ENCODE data around the gene CWF19L1. TPM values are rescaled to one million over a fixed set of nuclear protein-coding genes. Genes with fewer than 3 reads are reported as not detected.

The CWF19L1 gene
- total RNA-seq, 1 donor from 2014 or later = 25.1 TPM

GRCh38 chr10:100239851-100240250 is 27.6 kb downstream of the CWF19L1 start:
- DNase-seq (ENCODE audit: extremely low spot score, unreplicated experiment) = no peak
- no peak for TF ChIP-seq CTCF (conservative IDR thresholded peaks at IDR 0.05)
- H3K4me3 Mint-ChIP-seq = no peak overlapping the region
- H3K4me1 Mint-ChIP-seq (ENCODE audit: unreplicated experiment) = no peaks in the 10 kb centered on the region
- no peaks in the 10 kb centered on the region for H3K27me3 Mint-ChIP-seq
- no peaks in the 10 kb centered on the region for H3K9me3 Mint-ChIP-seq
- H3K27ac Mint-ChIP-seq = no peak overlapping the region
- H3K36me3 Mint-ChIP-seq = peaks cover 8% of the 10 kb centered on the region

GRCh38 chr10:100238429-100238828 is 29.0 kb downstream of the CWF19L1 start:
- TF ChIP-seq CTCF (conservative IDR thresholded peaks at IDR 0.05) = no peak
- Mint-ChIP-seq H3K27me3 (no peaks in the 10 kb centered on the region), H3K36me3 (peaks cover 9% of the 10 kb centered on the region), H3K9me3 (no peaks in the 10 kb centered on the region), H3K27ac (no peak overlapping the region), H3K4me3 (no peak overlapping the region), H3K4me1 (ENCODE audit: unreplicated experiment) (no peaks in the 10 kb centered on the region)
- no peak for DNase-seq (ENCODE audit: extremely low spot score, unreplicated experiment)

GRCh38 chr10:100232101-100232500 is 35.3 kb downstream of the CWF19L1 start:
- H3K27me3 Mint-ChIP-seq = no peaks in the 10 kb centered on the region
- H3K4me1 Mint-ChIP-seq (ENCODE audit: unreplicated experiment) = peaks cover 23% of the 10 kb centered on the region
- no peak for DNase-seq (ENCODE audit: extremely low spot score, unreplicated experiment)
- no peaks in the 10 kb centered on the region for H3K9me3 Mint-ChIP-seq
- peaks cover 8% of the 10 kb centered on the region for H3K36me3 Mint-ChIP-seq
- H3K4me3 Mint-ChIP-seq = no peak overlapping the region
- no peak for TF ChIP-seq CTCF (conservative IDR thresholded peaks at IDR 0.05)
- no peak overlapping the region for H3K27ac Mint-ChIP-seq

- peaks cover 17% of the 10 kb centered on the region for H3K36me3 Mint-ChIP-seq
- no peak for TF ChIP-seq CTCF (conservative IDR thresholded peaks at IDR 0.05)
Measured at GRCh38 chr10:100229819-100230422, 37.5 kb downstream of the CWF19L1 start.

GRCh38 chr10:100223879-100224278 is 43.6 kb downstream of the CWF19L1 start:
- Mint-ChIP-seq H3K36me3 (peaks cover 20% of the 10 kb centered on the region), H3K9me3 (no peaks in the 10 kb centered on the region), H3K27me3 (no peaks in the 10 kb centered on the region), H3K27ac (no peak overlapping the region), H3K4me3 (no peak overlapping the region), H3K4me1 (ENCODE audit: unreplicated experiment) (peaks cover 11% of the 10 kb centered on the region)
- TF ChIP-seq CTCF (conservative IDR thresholded peaks at IDR 0.05) = no peak
- DNase-seq (ENCODE audit: extremely low spot score, unreplicated experiment) = no peak

More at GRCh38 chr10:100229819-100230422, 37.5 kb downstream of the CWF19L1 start:
- Mint-ChIP-seq H3K4me1 (ENCODE audit: unreplicated experiment) (peaks cover 23% of the 10 kb centered on the region), H3K27ac (peak overlapping the region; percentile 91), H3K4me3 (peak overlapping the region; percentile 96), H3K9me3 (no peaks in the 10 kb centered on the region), H3K27me3 (no peaks in the 10 kb centered on the region)
- no peak for DNase-seq (ENCODE audit: extremely low spot score, unreplicated experiment)

Measured in type B pancreatic cell (in vitro differentiated cells).